Measurements from ENCODE around the gene TMEM232. TPM values are rescaled to one million over a fixed set of nuclear protein-coding genes. Genes with fewer than 3 reads are reported as not detected.

TMEM232 gene
- total RNA-seq, 2 experiments from 2014 or later = 0.28 to 0.76 TPM

DNA sequence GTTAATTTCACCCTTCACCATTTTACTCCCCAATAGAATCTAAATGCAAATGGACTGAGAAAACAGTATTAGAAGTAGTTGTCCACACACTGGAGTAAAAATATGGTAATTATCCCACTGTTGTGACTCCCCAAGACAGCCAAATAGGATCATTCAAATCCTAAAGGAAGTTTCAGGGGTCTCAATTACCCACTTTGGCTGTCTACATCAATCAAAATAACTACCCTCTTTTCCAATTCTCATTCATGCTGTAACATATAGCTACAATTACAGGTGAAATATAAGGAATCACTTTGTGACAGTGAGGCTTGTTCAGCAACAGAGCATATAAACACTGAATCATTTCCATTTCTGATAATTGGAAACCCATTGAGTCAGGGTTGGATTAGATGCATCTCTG lies 220.1 kb downstream of the TMEM232 start:
- ATAC-seq = no peak
- CTCF ChIA-PET = no interaction called here
- no peak for DNase-seq

GRCh38 chr5:110496276-110496675 lies 230.2 kb downstream of the TMEM232 start:
- Mint-ChIP-seq H3K27me3 (no peaks in the 10 kb centered on the region), H3K4me1 (no peaks in the 10 kb centered on the region), H3K36me3 (no peaks in the 10 kb centered on the region), H3K9me3 (ENCODE audit: low read depth) (no peaks in the 10 kb centered on the region), H3K4me3 (no peak overlapping the region), H3K27ac (no peak overlapping the region)
- DNase-seq (no peak), ATAC-seq (no peak)
- CTCF ChIA-PET = no interaction called here

More for the DNA sequence above, 220.1 kb downstream of the TMEM232 start:
- Mint-ChIP-seq H3K36me3 (no peaks in the 10 kb centered on the region), H3K4me3 (no peak overlapping the region), H3K27ac (no peak overlapping the region), H3K27me3 (no peaks in the 10 kb centered on the region), H3K4me1 (no peaks in the 10 kb centered on the region), H3K9me3 (ENCODE audit: low read depth) (no peaks in the 10 kb centered on the region)

- H3K9me3 Mint-ChIP-seq (ENCODE audit: low read depth) = no peaks in the 10 kb centered on the region
- ATAC-seq (no peak), DNase-seq (no peak)
- CTCF ChIA-PET = no interaction called here
- H3K4me1 Mint-ChIP-seq = no peaks in the 10 kb centered on the region
- H3K4me3 Mint-ChIP-seq = no peak overlapping the region
- no peak overlapping the region for H3K27ac Mint-ChIP-seq
- H3K27me3 Mint-ChIP-seq = no peaks in the 10 kb centered on the region
- H3K36me3 Mint-ChIP-seq = no peaks in the 10 kb centered on the region
Observed at GRCh38 chr5:110492446-110492845, 234.0 kb downstream of the TMEM232 start.

- Mint-ChIP-seq H3K4me1 (no peaks in the 10 kb centered on the region), H3K4me3 (no peak overlapping the region), H3K27ac (no peak overlapping the region), H3K27me3 (no peaks in the 10 kb centered on the region), H3K9me3 (ENCODE audit: low read depth) (no peaks in the 10 kb centered on the region), H3K36me3 (no peaks in the 10 kb centered on the region)
- CTCF ChIA-PET = no interaction called here
- ATAC-seq (no peak), DNase-seq (no peak)
Observed at GRCh38 chr5:110478895-110479294, 247.6 kb downstream of the TMEM232 start.

DNA sequence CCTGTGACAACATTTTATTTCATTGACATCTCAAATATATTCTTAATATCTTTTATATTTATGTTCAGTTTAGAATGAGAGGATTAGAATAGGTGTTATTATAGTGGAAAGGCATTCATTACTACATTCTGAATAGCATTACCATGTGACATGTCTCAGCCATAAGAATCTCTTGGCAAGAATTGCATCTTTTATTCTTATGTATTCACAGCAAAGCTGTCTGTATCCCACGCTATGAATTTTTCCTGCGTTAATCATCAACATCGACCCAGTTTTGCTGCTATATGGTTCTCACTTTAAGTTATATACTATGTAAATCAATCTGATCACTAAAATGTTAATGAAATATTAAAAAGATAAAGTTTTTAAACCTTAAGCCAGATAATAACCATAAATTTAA lies 248.6 kb downstream of the TMEM232 start:
- CTCF ChIA-PET = no interaction called here
- Mint-ChIP-seq H3K4me1 (no peaks in the 10 kb centered on the region), H3K9me3 (ENCODE audit: low read depth) (no peaks in the 10 kb centered on the region), H3K4me3 (no peak overlapping the region), H3K27ac (no peak overlapping the region), H3K36me3 (no peaks in the 10 kb centered on the region), H3K27me3 (no peaks in the 10 kb centered on the region)
- ATAC-seq (no peak), DNase-seq (no peak)

GRCh38 chr5:110476164-110476563 lies 250.3 kb downstream of the TMEM232 start:
- CTCF ChIA-PET = no interaction called here
- ATAC-seq (no peak), DNase-seq (no peak)
- no peaks in the 10 kb centered on the region for H3K36me3 Mint-ChIP-seq
- peaks cover 3% of the 10 kb centered on the region for H3K9me3 Mint-ChIP-seq (ENCODE audit: low read depth)
- H3K4me3 Mint-ChIP-seq = no peak overlapping the region
- no peaks in the 10 kb centered on the region for H3K4me1 Mint-ChIP-seq
- H3K27me3 Mint-ChIP-seq = no peaks in the 10 kb centered on the region
- H3K27ac Mint-ChIP-seq = no peak overlapping the region

DNA sequence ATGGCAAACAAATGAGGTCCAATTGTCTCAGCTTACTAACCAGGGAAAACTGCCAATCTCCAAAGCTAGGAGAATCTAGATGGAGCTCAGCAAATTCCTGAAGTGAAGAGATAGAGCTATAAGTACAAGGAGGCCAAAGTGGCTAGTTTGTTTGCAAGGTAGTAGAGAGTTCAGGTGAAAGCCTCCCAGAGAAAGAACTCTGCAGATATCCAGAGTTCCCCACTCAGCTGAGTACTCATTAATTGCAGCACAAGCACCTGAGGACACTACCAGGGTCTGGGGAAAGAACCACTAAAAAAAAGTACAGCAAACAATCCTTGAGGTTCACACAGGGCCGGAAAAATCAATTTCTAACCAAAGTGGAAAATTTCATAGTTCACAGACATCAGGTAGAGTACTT lies 250.9 kb downstream of the TMEM232 start:
- Mint-ChIP-seq H3K36me3 (no peaks in the 10 kb centered on the region), H3K4me1 (no peaks in the 10 kb centered on the region), H3K9me3 (ENCODE audit: low read depth) (peaks cover 5% of the 10 kb centered on the region), H3K4me3 (no peak overlapping the region), H3K27me3 (no peaks in the 10 kb centered on the region), H3K27ac (no peak overlapping the region)
- no peak for ATAC-seq
- CTCF ChIA-PET = no interaction called here
- no peak for DNase-seq

- CTCF ChIA-PET = no interaction called here
- no peaks in the 10 kb centered on the region for H3K4me1 Mint-ChIP-seq
- H3K36me3 Mint-ChIP-seq = no peaks in the 10 kb centered on the region
- no peaks in the 10 kb centered on the region for H3K27me3 Mint-ChIP-seq
- no peak overlapping the region for H3K27ac Mint-ChIP-seq
- no peak for ATAC-seq
- no peak overlapping the region for H3K4me3 Mint-ChIP-seq
- no peak for DNase-seq
- peaks cover 7% of the 10 kb centered on the region for H3K9me3 Mint-ChIP-seq (ENCODE audit: low read depth)
Observed at GRCh38 chr5:110469486-110469885, 257.0 kb downstream of the TMEM232 start.

DNA sequence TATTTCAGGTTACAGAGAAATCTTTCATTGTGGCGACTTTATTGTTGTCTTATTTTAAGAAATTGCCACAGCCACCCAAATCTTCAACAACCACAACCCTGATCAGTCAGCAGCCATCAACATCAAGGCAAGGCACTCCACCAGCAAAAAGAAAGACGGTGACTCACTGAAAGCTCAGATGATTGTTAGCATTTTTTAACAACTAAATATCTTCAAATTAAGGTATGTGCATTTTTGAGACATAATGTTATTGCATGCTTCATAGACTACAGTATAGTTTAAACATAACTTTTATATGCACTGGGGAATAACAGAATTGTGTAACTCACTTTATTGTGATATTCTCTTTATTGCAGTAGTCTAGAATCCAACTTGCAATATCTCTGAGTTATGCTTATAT lies 263.4 kb downstream of the TMEM232 start:
- Mint-ChIP-seq H3K27ac (no peak overlapping the region), H3K9me3 (ENCODE audit: low read depth) (no peaks in the 10 kb centered on the region), H3K27me3 (no peaks in the 10 kb centered on the region), H3K36me3 (no peaks in the 10 kb centered on the region), H3K4me3 (no peak overlapping the region), H3K4me1 (no peaks in the 10 kb centered on the region)
- no peak for DNase-seq
- ATAC-seq = no peak
- CTCF ChIA-PET = no interaction called here

DNA sequence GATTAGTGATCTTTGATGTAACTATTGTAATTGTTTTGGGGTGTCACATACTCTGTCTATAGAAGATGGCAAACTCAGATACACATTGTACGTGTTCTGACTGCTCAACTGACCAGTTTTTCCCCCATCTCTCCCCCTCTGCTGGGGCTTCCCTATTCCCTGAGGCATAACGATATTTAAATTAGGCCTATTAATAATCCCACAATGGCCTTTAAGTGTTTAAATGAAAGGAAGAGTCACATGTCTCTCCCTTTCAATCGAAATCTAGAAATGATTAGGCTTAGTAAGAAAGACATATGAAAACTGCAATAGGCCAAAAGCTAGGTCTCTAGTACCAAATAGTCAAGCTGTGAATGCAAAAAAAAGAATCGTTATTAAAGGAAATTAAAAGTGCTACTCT lies 265.6 kb downstream of the TMEM232 start:
- no peaks in the 10 kb centered on the region for H3K9me3 Mint-ChIP-seq (ENCODE audit: low read depth)
- H3K4me3 Mint-ChIP-seq = no peak overlapping the region
- H3K27me3 Mint-ChIP-seq = no peaks in the 10 kb centered on the region
- no peaks in the 10 kb centered on the region for H3K36me3 Mint-ChIP-seq
- no peaks in the 10 kb centered on the region for H3K4me1 Mint-ChIP-seq
- ATAC-seq (no peak), DNase-seq (no peak)
- CTCF ChIA-PET = no interaction called here
- no peak overlapping the region for H3K27ac Mint-ChIP-seq

GRCh38 chr5:110458313-110458712 lies 268.2 kb downstream of the TMEM232 start:
- no peak for DNase-seq
- Mint-ChIP-seq H3K4me3 (no peak overlapping the region), H3K9me3 (ENCODE audit: low read depth) (no peaks in the 10 kb centered on the region), H3K4me1 (no peaks in the 10 kb centered on the region), H3K27me3 (no peaks in the 10 kb centered on the region), H3K27ac (no peak overlapping the region), H3K36me3 (no peaks in the 10 kb centered on the region)
- CTCF ChIA-PET = no interaction called here
- no peak for ATAC-seq

- H3K27me3 Mint-ChIP-seq = no peaks in the 10 kb centered on the region
- DNase-seq (no peak), ATAC-seq (no peak)
- no peak overlapping the region for H3K4me3 Mint-ChIP-seq
- H3K36me3 Mint-ChIP-seq = no peaks in the 10 kb centered on the region
- no peak overlapping the region for H3K27ac Mint-ChIP-seq
- no peaks in the 10 kb centered on the region for H3K4me1 Mint-ChIP-seq
- CTCF ChIA-PET = no interaction called here
- no peaks in the 10 kb centered on the region for H3K9me3 Mint-ChIP-seq (ENCODE audit: low read depth)
Observed at GRCh38 chr5:110442856-110443255, 283.6 kb downstream of the TMEM232 start.

- Mint-ChIP-seq H3K27ac (no peak overlapping the region), H3K9me3 (ENCODE audit: low read depth) (no peaks in the 10 kb centered on the region), H3K4me3 (no peak overlapping the region), H3K36me3 (no peaks in the 10 kb centered on the region), H3K4me1 (no peaks in the 10 kb centered on the region), H3K27me3 (no peaks in the 10 kb centered on the region)
- DNase-seq = no peak
- CTCF ChIA-PET = no interaction called here
- ATAC-seq = no peak
Observed at GRCh38 chr5:110441035-110441434, 285.4 kb downstream of the TMEM232 start.

DNA sequence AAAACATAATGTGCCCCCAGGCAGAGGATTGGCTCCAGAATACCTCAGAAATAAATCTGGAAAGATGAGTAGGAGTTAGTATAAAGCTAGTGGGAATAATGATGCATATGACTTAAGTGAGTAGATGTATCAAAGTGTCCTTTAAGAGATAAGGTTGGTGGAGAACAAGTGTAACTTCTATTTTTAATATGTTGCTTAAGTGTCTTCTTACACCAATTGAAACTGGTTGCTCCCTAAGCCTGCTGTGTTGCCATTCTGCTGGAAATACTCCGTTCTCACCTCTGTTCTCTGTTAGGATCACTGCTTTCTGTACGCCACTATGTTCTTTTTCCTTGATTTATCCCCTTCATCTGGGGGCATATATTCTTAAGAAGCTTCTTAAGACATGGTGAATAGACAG lies 286.4 kb downstream of the TMEM232 start:
- H3K36me3 Mint-ChIP-seq = no peaks in the 10 kb centered on the region
- CTCF ChIA-PET = no interaction called here
- H3K9me3 Mint-ChIP-seq (ENCODE audit: low read depth) = no peaks in the 10 kb centered on the region
- no peaks in the 10 kb centered on the region for H3K4me1 Mint-ChIP-seq
- no peak overlapping the region for H3K4me3 Mint-ChIP-seq
- H3K27ac Mint-ChIP-seq = no peak overlapping the region
- no peaks in the 10 kb centered on the region for H3K27me3 Mint-ChIP-seq
- DNase-seq = no peak
- no peak for ATAC-seq

DNA sequence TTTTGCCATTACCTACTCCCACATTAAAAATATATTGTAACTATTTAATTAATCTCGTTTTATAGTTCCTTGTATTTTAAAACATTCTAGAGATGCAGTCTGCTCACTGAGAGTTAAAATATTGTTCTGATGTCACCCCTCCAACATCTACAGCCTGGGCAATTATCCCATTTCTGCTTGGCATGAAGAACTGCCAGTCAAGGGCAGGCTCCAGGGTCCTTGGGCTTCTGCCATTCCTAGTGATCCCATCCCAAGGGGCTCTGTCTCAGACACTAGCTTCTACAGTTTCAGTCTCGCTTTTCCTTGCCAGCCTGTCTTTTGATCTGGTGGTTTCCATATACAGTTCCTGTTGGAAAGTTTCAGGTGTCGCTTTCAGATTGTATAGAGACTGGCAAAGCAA lies 287.2 kb downstream of the TMEM232 start:
- H3K4me3 Mint-ChIP-seq = no peak overlapping the region
- H3K27ac Mint-ChIP-seq = no peak overlapping the region
- CTCF ChIA-PET = no interaction called here

More for the DNA sequence above, 287.2 kb downstream of the TMEM232 start:
- H3K27me3 Mint-ChIP-seq = no peaks in the 10 kb centered on the region
- ATAC-seq (no peak), DNase-seq (no peak)
- H3K4me1 Mint-ChIP-seq = no peaks in the 10 kb centered on the region
- no peaks in the 10 kb centered on the region for H3K9me3 Mint-ChIP-seq (ENCODE audit: low read depth)
- no peaks in the 10 kb centered on the region for H3K36me3 Mint-ChIP-seq

Measured in activated CD8-positive, alpha-beta memory T cell treated with anti-CD3 and anti-CD28 coated beads, Interleukin-2, amount 10 ng/mL, durations not matched to agents 7 days and 5 days (primary cell).